Thyroid gland (tissue), 4 donors: Measurements from ENCODE around the gene SPOCK1.

Source experiments
- POLR2A ChIP-seq, 2 donors: fragments of 450-650 bp; IDR thresholded peaks; one replicate each; pipeline ENCODE4 v1.6.1; 2017; ENCODE audit warnings: antibody characterized with exemption in 2 of 2, mild to moderate bottlenecking in 2 of 2, moderate library complexity in 1 of 2
- TF ChIP-seq, protein P1 (sequence below), 6 experiments: fragments of 200-600 bp in 3 of 6; fragments of 450-650 bp in 3 of 6; sonication (generic) in 3 of 6; IDR thresholded peaks; one replicate each; pipeline ENCODE4 v1.5.1; 2016 to 2019; ENCODE audit warnings: antibody characterized with exemption in 6 of 6, mild to moderate bottlenecking in 2 of 6, inconsistent platforms in 1 of 6, moderate library complexity in 1 of 6

DNA sequence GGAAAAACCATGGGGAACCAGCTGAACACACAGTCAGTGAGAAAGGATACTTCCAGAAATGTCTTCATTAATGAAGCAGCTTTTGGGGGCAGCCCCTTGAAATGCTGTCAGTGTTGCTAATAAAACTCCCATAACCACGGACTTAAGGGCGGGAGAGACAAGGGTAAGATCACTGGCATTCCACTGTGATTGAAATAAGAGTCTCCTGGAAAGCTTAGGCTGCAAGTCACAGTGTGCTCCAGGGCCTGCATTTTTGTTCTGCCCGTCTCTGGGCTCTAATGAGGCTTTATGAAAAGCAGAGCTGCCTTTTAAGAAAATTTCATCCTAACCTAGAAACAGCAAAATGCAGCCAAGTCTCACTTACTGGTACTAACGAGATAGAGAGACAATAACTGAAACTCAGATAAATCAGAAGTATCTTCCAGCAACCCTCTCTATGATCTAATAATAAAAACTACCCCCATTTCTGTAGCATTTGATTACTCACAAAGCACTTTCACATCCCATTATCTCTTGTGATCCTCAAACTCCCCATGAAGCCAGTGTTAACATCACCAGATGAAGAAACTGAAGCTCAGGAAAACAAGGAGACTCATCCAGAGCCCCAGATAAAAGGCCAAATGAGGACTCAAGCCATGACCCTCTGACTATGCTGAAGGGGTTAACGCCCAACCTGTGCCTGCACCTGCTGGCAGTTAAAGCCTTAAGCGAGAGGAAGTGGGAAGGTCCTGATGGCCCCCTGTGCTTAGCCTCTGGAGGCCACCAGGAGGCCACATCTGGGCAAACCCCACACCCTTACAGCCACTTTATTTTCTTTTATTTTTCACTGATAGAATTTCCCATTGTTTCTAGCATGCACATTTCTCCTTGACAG is 37.5 kb downstream of the SPOCK1 start:
- TF ChIP-seq, protein P1, sequence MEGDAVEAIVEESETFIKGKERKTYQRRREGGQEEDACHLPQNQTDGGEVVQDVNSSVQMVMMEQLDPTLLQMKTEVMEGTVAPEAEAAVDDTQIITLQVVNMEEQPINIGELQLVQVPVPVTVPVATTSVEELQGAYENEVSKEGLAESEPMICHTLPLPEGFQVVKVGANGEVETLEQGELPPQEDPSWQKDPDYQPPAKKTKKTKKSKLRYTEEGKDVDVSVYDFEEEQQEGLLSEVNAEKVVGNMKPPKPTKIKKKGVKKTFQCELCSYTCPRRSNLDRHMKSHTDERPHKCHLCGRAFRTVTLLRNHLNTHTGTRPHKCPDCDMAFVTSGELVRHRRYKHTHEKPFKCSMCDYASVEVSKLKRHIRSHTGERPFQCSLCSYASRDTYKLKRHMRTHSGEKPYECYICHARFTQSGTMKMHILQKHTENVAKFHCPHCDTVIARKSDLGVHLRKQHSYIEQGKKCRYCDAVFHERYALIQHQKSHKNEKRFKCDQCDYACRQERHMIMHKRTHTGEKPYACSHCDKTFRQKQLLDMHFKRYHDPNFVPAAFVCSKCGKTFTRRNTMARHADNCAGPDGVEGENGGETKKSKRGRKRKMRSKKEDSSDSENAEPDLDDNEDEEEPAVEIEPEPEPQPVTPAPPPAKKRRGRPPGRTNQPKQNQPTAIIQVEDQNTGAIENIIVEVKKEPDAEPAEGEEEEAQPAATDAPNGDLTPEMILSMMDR (IDR thresholded peaks at IDR 0.05): no peak
- TF ChIP-seq POLR2A (IDR thresholded peaks at IDR 0.05): no peak
